DMS114 treated with DMSO at 0.1 percent for 48 hours (cell line): ENCODE measurements around the gene WRNIP1.

Experiments used
- DNase-seq: peaks from one replicate; lab custom pipeline; 2025; ENCODE audit not compliant: unreplicated experiment; lab: John Stamatoyannopoulos, UW

The WRNIP1 gene

GRCh38 chr6:2834262-2834661 is 69.1 kb downstream of the WRNIP1 start:
- DNase-seq, result no peak
